HepG2 (cell line): ENCODE results near the gene ZFP36L2. TPM values are rescaled to one million over a fixed set of nuclear protein-coding genes. Genes with fewer than 3 reads are reported as not detected.

Experiments
- CHD4 ChIP-seq: fragments of 200-600 bp; sonication (generic); IDR thresholded peaks from 2 replicates; pipeline ENCODE4 v1.7.0; 2017; ENCODE audit warnings: mild to moderate bottlenecking, low read length, borderline replicate concordance
- FOXA3 ChIP-seq: IDR thresholded peaks from 2 replicates; pipeline ENCODE4 v1.6.1; 2016; ENCODE audit warnings: missing genetic modification reagents, missing compliant biosample characterization
- NCOA1 ChIP-seq: sonication (generic); formaldehyde crosslinking; IDR thresholded peaks from 2 replicates; pipeline ENCODE4 v1.9.0; 2021; ENCODE audit warnings: missing genetic modification reagents
- ZBTB7B ChIP-seq: sonication (generic); formaldehyde crosslinking; IDR thresholded peaks from 2 replicates; pipeline ENCODE4 v1.4.0; 2020; ENCODE audit warnings: missing genetic modification reagents
- ZFY ChIP-seq: sonication (generic); formaldehyde crosslinking; IDR thresholded peaks from 2 replicates; pipeline ENCODE4 v1.4.0; 2020; ENCODE audit warnings: missing genetic modification reagents
- ZNF382 ChIP-seq: sonication (generic); formaldehyde crosslinking; IDR thresholded peaks from 2 replicates; pipeline ENCODE4 v1.5.0; 2020; ENCODE audit warnings: missing genetic modification reagents, mild to moderate bottlenecking, borderline replicate concordance
- ZNF501 ChIP-seq: sonication (generic); formaldehyde crosslinking; IDR thresholded peaks from 2 replicates; pipeline ENCODE4 v1.5.1; 2020; ENCODE audit warnings: mild to moderate bottlenecking, moderate library complexity, missing genetic modification reagents
- polyA plus RNA-seq, 8 experiments: library from polyadenylated mRNA; depleted of rRNA in 3 of 8; stranded (reverse) in 7 of 8; unstranded in 1 of 8; fragments of >200 nt; fragmentation: Illumina TruSeq in 4 of 8; extraction: Trizol in 4 of 8; gene quantifications; 2 replicates each; pipeline versions ENCODE4 v1.2.1 to v1.2.3, GENCODE V29; 2011 to 2016; ENCODE audit warnings: low read depth in 4 of 8, missing spikeins in 1 of 8, mixed read lengths in 1 of 8; ENCODE audit not compliant: insufficient read depth in 1 of 8
- total RNA-seq, 5 experiments: library from RNA; depleted of rRNA; stranded (reverse); fragments of >200 nt; fragmentation: Illumina TruSeq; extraction: Trizol; gene quantifications; 2 replicates each; pipeline ENCODE4 v1.2.3, GENCODE V29; 2016; ENCODE audit warnings: low read depth in 1 of 5
- TF ChIP-seq, protein P1 (sequence below), 2 experiments: sonication (generic) in 1 of 2; formaldehyde crosslinking in 1 of 2; IDR thresholded peaks; 2 replicates each; pipeline versions ENCODE4 v1.6.1 to v1.9.0; 2014 to 2022; ENCODE audit warnings: antibody characterized with exemption in 1 of 2, borderline replicate concordance in 1 of 2, inconsistent platforms in 1 of 2, low read depth in 1 of 2, missing genetic modification reagents in 1 of 2
- TF ChIP-seq, protein P2 (sequence below): sonication (generic); formaldehyde crosslinking; IDR thresholded peaks from 2 replicates; pipeline ENCODE4 v1.4.0; 2020; ENCODE audit warnings: mild to moderate bottlenecking, missing genetic modification reagents, borderline replicate concordance
- TF ChIP-seq, protein P3 (sequence below): sonication (generic); formaldehyde crosslinking; IDR thresholded peaks from 2 replicates; pipeline ENCODE4 v1.5.0; 2020; ENCODE audit warnings: missing genetic modification reagents

The ZFP36L2 gene
- total and polyA plus RNA-seq, 2 of the 13 experiments (the other 11 are each of a cell fraction or from before 2014, with no cell fraction given) = 11.2 to 21.8 TPM

DNA sequence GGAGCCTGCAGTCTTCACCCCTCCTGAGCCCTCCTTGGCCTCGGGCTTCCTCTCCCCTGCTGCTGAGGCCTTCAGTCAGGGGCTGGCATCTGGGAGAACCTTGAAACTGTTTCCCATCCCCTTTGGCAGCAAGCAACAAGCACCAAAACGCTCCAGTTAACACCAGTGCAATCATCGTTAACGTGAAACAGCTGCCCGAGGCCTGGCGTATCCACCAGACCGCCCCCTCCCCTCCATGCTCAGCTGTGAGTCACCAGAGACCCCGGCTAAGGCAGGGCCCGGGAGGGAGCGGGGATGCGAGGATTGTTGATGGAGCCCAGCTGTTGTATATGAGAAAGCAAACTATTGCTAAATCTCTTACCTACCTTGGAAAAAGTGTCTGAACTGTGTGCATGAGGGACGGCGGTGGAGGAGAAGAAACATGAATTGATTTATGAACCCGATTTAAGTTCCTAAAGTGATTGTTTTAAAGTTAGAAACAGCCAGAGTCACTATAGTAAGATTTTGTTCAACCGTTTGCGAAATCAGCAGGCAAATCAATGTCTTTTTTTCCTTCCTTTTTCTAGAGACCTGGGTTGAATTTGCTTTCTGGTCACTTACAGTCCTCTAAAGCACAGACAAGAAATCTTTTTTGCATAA lies 5.2 kb downstream of the ZFP36L2 start (continued):
- TF ChIP-seq, protein P1, sequence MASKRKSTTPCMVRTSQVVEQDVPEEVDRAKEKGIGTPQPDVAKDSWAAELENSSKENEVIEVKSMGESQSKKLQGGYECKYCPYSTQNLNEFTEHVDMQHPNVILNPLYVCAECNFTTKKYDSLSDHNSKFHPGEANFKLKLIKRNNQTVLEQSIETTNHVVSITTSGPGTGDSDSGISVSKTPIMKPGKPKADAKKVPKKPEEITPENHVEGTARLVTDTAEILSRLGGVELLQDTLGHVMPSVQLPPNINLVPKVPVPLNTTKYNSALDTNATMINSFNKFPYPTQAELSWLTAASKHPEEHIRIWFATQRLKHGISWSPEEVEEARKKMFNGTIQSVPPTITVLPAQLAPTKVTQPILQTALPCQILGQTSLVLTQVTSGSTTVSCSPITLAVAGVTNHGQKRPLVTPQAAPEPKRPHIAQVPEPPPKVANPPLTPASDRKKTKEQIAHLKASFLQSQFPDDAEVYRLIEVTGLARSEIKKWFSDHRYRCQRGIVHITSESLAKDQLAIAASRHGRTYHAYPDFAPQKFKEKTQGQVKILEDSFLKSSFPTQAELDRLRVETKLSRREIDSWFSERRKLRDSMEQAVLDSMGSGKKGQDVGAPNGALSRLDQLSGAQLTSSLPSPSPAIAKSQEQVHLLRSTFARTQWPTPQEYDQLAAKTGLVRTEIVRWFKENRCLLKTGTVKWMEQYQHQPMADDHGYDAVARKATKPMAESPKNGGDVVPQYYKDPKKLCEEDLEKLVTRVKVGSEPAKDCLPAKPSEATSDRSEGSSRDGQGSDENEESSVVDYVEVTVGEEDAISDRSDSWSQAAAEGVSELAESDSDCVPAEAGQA (IDR thresholded peaks at IDR 0.05; ENCODE audit: low read depth) = no peak
- TF ChIP-seq, protein P1 (CRISPR knock-in tag; IDR thresholded peaks at IDR 0.05; ENCODE audit: borderline replicate concordance) = 0 out of 2 replicates have a peak, but pooled peaks have one; percentile 45
- TF ChIP-seq ZNF382 (no peak), ZFY (CRISPR knock-in tag) (peak; percentile 57), ZNF501 (CRISPR knock-in tag) (no peak), FOXA3 (CRISPR knock-in tag) (peak; percentile 20), CHD4 (no peak), NCOA1 (no peak), ZBTB7B (CRISPR knock-in tag) (peak; percentile 37; the same call in 1 of the 2 replicates)
- TF ChIP-seq, protein P2, sequence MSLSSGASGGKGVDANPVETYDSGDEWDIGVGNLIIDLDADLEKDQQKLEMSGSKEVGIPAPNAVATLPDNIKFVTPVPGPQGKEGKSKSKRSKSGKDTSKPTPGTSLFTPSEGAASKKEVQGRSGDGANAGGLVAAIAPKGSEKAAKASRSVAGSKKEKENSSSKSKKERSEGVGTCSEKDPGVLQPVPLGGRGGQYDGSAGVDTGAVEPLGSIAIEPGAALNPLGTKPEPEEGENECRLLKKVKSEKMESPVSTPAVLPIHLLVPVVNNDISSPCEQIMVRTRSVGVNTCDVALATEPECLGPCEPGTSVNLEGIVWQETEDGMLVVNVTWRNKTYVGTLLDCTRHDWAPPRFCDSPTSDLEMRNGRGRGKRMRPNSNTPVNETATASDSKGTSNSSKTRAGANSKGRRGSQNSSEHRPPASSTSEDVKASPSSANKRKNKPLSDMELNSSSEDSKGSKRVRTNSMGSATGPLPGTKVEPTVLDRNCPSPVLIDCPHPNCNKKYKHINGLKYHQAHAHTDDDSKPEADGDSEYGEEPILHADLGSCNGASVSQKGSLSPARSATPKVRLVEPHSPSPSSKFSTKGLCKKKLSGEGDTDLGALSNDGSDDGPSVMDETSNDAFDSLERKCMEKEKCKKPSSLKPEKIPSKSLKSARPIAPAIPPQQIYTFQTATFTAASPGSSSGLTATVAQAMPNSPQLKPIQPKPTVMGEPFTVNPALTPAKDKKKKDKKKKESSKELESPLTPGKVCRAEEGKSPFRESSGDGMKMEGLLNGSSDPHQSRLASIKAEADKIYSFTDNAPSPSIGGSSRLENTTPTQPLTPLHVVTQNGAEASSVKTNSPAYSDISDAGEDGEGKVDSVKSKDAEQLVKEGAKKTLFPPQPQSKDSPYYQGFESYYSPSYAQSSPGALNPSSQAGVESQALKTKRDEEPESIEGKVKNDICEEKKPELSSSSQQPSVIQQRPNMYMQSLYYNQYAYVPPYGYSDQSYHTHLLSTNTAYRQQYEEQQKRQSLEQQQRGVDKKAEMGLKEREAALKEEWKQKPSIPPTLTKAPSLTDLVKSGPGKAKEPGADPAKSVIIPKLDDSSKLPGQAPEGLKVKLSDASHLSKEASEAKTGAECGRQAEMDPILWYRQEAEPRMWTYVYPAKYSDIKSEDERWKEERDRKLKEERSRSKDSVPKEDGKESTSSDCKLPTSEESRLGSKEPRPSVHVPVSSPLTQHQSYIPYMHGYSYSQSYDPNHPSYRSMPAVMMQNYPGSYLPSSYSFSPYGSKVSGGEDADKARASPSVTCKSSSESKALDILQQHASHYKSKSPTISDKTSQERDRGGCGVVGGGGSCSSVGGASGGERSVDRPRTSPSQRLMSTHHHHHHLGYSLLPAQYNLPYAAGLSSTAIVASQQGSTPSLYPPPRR (CRISPR knock-in tag) = 0 out of 2 replicates have a peak, but pooled peaks have one; percentile 21
- TF ChIP-seq, protein P3, sequence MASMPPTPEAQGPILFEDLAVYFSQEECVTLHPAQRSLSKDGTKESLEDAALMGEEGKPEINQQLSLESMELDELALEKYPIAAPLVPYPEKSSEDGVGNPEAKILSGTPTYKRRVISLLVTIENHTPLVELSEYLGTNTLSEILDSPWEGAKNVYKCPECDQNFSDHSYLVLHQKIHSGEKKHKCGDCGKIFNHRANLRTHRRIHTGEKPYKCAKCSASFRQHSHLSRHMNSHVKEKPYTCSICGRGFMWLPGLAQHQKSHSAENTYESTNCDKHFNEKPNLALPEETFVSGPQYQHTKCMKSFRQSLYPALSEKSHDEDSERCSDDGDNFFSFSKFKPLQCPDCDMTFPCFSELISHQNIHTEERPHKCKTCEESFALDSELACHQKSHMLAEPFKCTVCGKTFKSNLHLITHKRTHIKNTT = no peak
